GM18907 (cell line): Measurements from ENCODE around the gene MTHFSD.

ENCODE experiments used
- ATAC-seq: cut with Tn5 transposase; IDR thresholded peaks from one replicate; pipeline ENCODE4 v1.9.1; 2021; ENCODE audit warnings: mild to moderate bottlenecking, moderate library complexity; ENCODE audit not compliant: unreplicated experiment

Gene MTHFSD

DNA sequence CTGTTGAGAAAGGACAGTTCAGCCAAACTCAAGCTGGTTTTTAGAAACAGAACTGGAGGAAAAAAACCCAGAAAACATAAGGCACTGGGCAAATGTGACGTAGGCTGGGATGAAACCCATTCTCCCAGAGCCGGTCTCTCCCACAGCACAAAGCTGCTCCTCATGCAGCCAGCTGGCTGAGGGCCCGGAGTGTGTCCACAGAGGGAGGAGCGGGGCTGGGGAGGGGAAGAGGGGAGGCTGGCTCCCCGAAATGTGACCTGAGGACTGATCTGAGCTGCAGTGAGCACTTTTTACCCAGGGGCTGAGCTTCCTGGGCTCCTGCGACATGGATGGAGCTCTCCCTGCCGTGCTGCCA, 23.9 kb downstream of the MTHFSD start:
- ATAC-seq, result no peak

- no peak for ATAC-seq
Measured at GRCh38 chr16:86530251-86531190, 24.5 kb downstream of the MTHFSD start.

DNA sequence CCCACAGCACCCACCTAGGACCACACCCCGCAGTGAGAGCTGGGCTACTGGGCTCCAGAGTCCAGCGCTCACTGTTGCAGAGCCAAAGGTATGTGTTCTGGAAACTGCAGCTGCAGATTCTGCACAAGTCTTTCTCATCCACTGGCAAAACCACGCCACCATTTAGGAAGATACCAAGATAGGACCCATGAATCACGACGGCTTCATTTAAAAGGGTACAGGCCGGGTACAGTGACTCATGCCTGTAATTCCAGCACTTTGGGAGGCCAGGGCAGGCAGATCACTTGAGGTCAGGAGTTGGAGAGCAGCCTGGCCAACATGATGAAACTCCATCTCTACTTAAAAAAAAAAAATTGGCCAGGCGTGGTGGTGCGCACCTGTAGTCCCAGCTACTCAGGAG, 25.9 kb downstream of the MTHFSD start:
- no peak for ATAC-seq

DNA sequence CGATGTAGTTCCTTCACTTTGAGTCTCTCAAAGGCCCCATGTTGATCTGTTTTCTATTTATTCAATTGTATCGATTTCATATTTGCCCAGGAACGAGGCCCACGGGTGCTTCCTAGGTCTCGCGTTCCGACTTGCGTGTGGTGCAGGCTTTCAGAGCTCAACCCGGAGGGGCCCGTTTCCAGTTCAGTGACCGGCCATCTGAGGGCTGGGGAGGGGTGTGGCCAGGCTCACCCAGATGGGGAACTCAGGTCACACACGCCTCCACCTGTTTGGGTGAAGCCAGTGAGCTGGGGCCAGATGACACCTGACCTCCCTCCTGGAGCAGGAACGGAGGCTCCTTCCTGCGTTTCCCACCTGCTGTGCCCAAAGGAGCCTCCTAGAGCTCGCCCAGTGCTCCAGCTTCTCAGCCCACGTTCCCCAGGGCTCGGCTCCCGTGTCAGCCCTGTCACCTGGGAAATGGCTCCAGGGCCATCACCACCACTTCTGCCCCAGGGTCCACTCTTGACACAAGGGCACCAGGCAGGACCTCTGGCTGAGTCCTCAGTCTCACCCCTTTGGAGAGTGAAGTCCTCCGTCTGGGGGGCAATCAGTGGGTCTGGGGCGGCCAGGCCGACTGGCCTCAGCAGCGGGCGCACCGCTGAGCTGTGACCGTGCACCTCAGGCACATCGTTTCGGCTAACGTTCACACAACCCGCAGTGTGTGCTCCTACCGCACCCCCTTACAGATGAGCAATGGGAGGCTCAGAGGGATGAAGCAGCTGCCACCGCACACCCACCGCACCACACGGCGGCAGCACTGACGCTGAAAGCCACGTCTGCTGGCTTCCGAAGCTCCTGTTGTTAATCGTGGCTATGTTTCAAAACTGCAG, 26.7 kb downstream of the MTHFSD start:
- no peak for ATAC-seq

- ATAC-seq, result no peak
Measured at GRCh38 chr16:86527366-86527765, 27.7 kb downstream of the MTHFSD start.

- no peak for ATAC-seq
Measured at GRCh38 chr16:86525696-86526095, 29.3 kb downstream of the MTHFSD start.

DNA sequence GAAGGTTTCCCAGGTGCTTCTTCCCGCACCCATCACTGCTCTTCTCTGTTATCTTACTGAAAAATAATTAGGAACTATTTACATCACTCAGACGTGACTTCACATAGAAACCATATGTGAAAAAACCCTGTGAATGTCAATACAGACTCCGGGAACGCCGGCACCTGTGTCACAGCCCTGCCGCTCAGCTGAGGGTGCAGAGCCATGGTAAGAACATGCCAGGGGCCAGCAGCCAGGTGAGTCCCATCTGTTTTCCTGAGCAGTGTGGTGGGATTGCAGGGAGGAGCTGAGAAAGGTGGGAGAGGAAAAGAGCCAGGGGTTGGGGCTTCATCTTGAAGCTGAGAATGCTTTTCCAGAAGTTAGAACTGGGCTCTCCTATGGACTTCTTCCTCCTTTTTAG, 31.0 kb downstream of the MTHFSD start:
- no peak for ATAC-seq

- no peak for ATAC-seq
Measured at GRCh38 chr16:86523166-86523740, 31.8 kb downstream of the MTHFSD start.

DNA sequence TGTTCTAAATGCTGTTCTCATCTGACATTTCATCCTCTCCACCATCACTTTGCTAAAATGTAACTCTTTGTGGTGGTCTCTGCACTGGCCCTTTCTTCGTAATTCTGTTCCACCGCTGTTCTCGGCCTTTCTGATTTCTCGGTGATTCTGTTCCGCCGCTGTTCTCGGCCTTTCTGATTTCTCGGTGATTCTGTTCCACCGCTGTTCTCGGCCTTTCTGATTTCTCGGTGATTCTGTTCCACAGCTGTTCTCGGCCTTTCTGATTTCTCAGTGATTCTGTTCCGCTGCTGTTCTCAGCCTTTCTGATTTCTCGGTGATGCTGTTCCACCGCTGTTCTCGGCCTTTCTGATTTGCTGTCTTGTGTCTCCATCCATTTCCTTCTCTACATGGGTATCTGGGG, 32.4 kb downstream of the MTHFSD start:
- ATAC-seq, result no peak

GRCh38 chr16:86521236-86522197, 33.5 kb downstream of the MTHFSD start:
- ATAC-seq, result no peak

DNA sequence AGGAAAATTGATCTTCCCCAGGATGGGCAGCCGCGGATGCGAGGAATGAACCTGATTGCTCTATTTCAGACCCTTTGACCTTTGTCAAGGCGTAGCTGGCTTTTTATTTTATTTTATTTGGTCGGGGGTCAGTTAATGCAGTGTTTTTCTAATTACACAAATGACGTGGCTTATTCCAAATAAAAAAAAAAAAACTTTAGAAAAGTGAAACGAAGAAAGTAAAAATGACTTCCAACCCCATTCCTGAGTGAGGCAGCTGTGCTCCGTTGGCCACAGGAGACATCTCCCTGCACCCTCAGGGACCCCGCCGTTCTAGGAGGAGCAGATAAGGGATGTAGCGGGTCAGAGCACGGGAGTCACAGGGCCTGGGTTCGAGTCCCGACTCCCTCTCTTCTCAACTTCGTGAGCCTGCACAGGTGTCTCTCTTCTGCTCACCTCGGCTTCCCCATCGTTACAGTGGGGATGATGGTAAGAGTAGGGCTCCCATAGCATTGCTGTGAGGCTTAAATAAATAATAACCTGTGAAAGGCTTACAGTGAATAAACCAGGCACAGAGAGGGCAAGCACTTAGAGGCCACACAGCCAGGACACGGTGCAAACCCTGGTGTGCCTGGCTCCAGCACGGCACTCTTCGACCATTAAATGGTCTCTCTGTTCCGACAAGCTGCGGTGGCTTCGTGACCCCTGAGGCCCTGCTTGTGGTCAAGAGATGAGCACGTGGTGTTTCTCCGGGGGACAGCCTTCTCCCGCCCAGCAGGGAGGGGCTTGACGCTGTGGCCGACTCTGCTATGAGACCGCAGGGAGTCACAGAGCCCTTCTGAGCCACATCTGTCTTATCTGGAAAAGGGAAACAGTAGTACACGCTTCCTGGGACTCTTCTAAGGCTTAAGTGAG, 34.5 kb downstream of the MTHFSD start:
- ATAC-seq, result no peak

DNA sequence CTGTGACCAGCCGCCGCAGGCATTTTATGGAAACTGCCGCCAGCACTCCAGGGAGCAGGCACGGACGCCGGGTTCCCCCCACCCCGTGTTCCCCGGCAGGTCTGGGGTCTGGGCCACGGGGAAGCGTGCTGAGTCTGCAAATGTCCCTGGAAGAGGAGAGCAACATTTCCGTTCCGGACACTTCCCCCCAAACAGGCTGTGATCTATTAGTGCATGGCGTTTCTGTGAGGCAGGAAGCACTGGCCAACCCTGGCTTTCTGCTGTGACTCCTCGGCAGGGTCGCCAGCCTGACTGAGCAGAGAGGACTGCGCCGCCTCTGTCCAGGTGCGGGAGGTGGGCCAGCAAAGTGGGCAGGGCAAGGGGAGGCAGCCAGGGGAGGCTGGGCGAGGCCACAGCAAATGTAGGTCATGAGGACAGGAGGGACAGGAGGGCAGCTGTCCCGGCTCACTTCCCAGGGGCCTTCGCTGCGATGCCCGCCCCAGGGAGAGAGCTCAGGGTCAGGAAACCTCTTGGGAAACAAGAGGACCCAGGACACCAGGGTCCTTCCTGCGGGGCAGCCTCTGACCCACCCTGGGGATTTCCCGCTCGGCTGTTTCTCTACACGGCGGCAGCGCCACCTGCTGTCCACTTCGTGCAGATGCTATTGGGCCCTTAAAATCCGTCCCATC, 35.3 kb downstream of the MTHFSD start:
- ATAC-seq, result no peak

- no peak for ATAC-seq
Measured at GRCh38 chr16:86519007-86519648, 35.9 kb downstream of the MTHFSD start.

GRCh38 chr16:86517652-86518258, 37.3 kb downstream of the MTHFSD start:
- no peak for ATAC-seq

DNA sequence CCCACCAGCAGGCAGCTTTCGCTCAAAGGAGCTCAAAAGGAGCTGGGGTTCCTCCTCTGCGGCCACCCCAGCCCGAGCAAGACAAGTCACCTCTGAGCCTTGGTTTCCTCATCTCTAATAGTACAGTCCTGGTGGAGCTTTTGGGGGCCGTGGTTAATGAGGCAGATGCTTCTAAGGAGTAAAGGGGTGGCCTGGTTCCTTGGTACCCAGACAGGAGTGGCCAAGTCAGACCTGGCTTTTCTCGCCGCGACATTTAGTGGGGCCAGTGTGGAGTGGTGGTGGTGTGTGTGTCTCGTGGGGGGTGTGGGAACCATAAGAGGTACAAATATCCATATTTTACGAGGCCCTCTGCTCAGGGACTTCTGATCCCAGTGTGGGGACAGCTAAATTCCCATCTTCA, 38.0 kb downstream of the MTHFSD start:
- ATAC-seq, result no peak

GRCh38 chr16:86516623-86517003, 38.4 kb downstream of the MTHFSD start:
- no peak for ATAC-seq

DNA sequence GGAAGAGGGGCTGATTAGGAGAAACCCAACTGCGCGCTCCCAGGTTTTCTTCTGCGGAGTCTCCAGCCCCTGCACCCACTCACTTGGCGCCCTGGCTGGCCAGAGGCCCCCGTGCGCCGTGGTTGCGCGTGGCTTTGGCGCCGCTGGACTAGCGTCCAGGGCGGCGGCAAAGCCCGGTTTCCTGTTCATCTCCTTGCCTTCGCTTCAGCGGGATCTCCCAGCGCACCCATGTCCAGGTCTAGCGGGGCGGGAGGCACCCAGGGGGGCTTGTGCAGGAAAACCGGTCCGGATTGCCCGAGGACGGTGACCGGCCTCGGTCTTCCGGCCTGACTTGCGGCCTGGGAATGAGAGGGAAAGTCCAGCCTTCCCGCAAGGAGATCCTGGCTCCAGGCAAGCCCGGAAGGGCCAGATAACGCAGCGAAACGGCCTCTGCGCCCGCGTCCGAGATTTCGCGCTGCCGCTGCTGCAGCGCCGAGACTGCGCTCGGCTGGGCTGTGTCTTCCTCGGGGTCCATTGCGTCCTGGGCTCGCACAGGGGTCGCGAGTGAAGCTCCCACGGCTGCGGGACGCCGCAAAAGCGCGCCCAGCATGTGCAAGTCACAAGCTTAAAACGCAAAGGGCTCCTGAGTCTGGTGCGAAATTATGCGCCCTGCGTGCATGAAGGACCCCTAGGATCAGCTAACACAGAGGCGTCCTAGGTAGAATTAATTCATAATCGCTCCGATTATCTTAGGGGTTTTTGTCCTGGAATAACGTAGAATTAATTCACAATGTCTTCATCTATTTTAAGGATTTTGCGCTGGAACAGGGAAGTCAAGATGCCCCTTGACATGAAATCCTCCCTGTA, 39.0 kb downstream of the MTHFSD start:
- no peak for ATAC-seq
